CD4-positive, alpha-beta T cell (primary cell): ENCODE data around the gene INSYN2B. TPM values are rescaled to one million over a fixed set of nuclear protein-coding genes. Genes with fewer than 3 reads are reported as not detected.

Source experiments
- ATAC-seq: fragments of 200-7000 bp; cut with Tn5 transposase; one replicate; pipeline ENCODE4 v1.10.0; 2022; ENCODE audit warnings: mild to moderate bottlenecking; ENCODE audit not compliant: poor library complexity
- CTCF ChIA-PET: fragments of 350-600 bp; sonication (Branson Sonifier 250); formaldehyde crosslinking; loops from one replicate; lab custom pipeline; 2021; ENCODE audit warnings: antibody characterized with exemption, inconsistent platforms; lab: Charles Lee
- POLR2A ChIA-PET: fragments of 350-600 bp; sonication (Branson Sonifier 250); formaldehyde crosslinking; loops from one replicate; lab custom pipeline; 2021; ENCODE audit warnings: antibody characterized with exemption, inconsistent platforms; lab: Charles Lee
- DNase-seq, 14 experiments: peaks; one replicate each; pipeline ENCODE4 v3.0.0-alpha.2; 2013 to 2020; ENCODE audit warnings: mixed read lengths in 2 of 14
- H3K27ac ChIP-seq, 2 donors: one replicate each; pipeline versions ENCODE4 v1.5.1 to v1.7.0; 2013; ENCODE audit warnings: low read length in 2 of 2, low read depth in 1 of 2, mild to moderate bottlenecking in 1 of 2
- H3K27me3 ChIP-seq, 2 experiments: 1 replicate in 1 of 2; 2 replicates in 1 of 2; pipeline versions ENCODE4 v1.6.1 to v1.7.0; 2013; ENCODE audit warnings: low read length in 2 of 2, control low read depth in 1 of 2, mild to moderate bottlenecking in 1 of 2, moderate library complexity in 1 of 2; ENCODE audit not compliant: insufficient read depth in 2 of 2, control insufficient read depth in 1 of 2
- H3K36me3 ChIP-seq: one replicate; pipeline ENCODE4 v1.6.1; 2013; ENCODE audit warnings: low read length, control low read depth; ENCODE audit not compliant: insufficient read depth
- H3K4me1 ChIP-seq: one replicate; pipeline ENCODE4 v1.6.1; 2013; ENCODE audit warnings: low read length, control low read depth; ENCODE audit not compliant: insufficient read depth
- H3K4me3 ChIP-seq: one replicate; pipeline ENCODE4 v1.5.1; 2013; ENCODE audit warnings: mild to moderate bottlenecking, low read length, moderate library complexity
- H3K9me3 ChIP-seq, 2 experiments: 1 replicate in 1 of 2; 2 replicates in 1 of 2; pipeline versions ENCODE4 v1.6.1 to v1.7.0; 2013; ENCODE audit warnings: low read length in 2 of 2, mild to moderate bottlenecking in 2 of 2, control low read depth in 1 of 2, moderate library complexity in 1 of 2; ENCODE audit not compliant: control insufficient read depth in 1 of 2, insufficient read depth in 1 of 2
- H3K27ac Mint-ChIP-seq: one replicate; pipeline ENCODE4 v1.8.0; 2020; ENCODE audit warnings: mixed read lengths
- H3K27me3 Mint-ChIP-seq: one replicate; pipeline ENCODE4 v1.8.0; 2021; ENCODE audit warnings: mixed read lengths
- H3K36me3 Mint-ChIP-seq: one replicate; pipeline ENCODE4 v1.8.0; 2021; ENCODE audit warnings: low read depth, mixed read lengths
- H3K4me1 Mint-ChIP-seq: one replicate; pipeline ENCODE4 v1.8.0; 2021; ENCODE audit warnings: low read depth, mixed read lengths
- H3K4me3 Mint-ChIP-seq: one replicate; pipeline ENCODE4 v1.8.0; 2020; ENCODE audit warnings: mild to moderate bottlenecking, mixed read lengths
- H3K9me3 Mint-ChIP-seq: one replicate; pipeline ENCODE4 v1.8.0; 2020; ENCODE audit warnings: mixed read lengths
- intact Hi-C, 2 experiments: fragments of 100-400 bp; cut with DNase I in 1 of 2; cut with micrococcal nuclease in 1 of 2; formaldehyde crosslinking; loops; one replicate each; pipeline versions ENCODE4 v1.15.1 to v1.9.0; 2023 to 2025; cut with DNase I, micrococcal nuclease
- total RNA-seq, 174 experiments: library from RNA in 2 of 174; stranded (reverse) in 2 of 174; gene quantifications; one replicate each; pipeline ENCODE4 v1.2.3 and lab custom pipeline; 2021 to 2026
- TF ChIP-seq, protein P1 (sequence below): fragments of 200-600 bp; IDR thresholded peaks from one replicate; pipeline ENCODE4 v1.8.0; 2022; ENCODE audit warnings: antibody characterized with exemption, mild to moderate bottlenecking

Gene INSYN2B
- total RNA-seq, 2 experiments from 2014 or later: not detected

DNA sequence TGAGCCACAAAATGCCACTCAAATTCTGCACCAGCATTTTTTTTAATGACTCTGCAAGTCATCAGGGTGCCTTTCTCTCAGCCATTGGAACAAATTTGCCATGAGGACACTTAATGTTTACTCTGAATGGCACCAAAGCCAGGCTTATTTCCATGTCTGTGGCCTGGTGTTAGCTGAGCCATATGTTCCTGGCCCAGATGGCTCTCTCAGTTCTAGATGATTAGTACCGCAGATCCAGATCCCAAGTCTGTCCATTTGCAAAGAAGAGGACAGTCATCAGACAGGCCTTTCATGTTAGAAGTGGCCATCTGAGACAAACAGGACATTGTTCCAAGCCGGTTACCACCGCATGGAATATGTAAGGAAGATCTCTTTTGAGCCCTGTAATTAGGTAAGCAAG, 70.3 kb downstream of the INSYN2B start:
- POLR2A ChIA-PET: interaction anchor here (1.2 kb wide), 1 partner anchor 19 kb away, joined by 3 read pairs; no protein-coding TSS in a partner anchor
- H3K36me3 Mint-ChIP-seq: peaks cover 40% of the 10 kb centered on the region
- no peak overlapping the region for H3K27ac Mint-ChIP-seq

GRCh38 chr5:169908864-169909263, 71.4 kb downstream of the INSYN2B start:
- Histone ChIP-seq H3K4me3 (no peak overlapping the region), H3K36me3 (peaks cover 7% of the 10 kb centered on the region), H3K9me3 (no peaks in the 10 kb centered on the region), H3K27ac (no peak overlapping the region), H3K27me3 (no peaks in the 10 kb centered on the region), H3K4me1 (no peaks in the 10 kb centered on the region)
- H3K4me3 Mint-ChIP-seq: no peak overlapping the region
- no peak for ATAC-seq
- POLR2A ChIA-PET: no interaction called here
- intact Hi-C loops: no loop called here
- H3K27ac Mint-ChIP-seq: no peak overlapping the region
- no peaks in the 10 kb centered on the region for H3K9me3 Mint-ChIP-seq
- TF ChIP-seq, protein P1, sequence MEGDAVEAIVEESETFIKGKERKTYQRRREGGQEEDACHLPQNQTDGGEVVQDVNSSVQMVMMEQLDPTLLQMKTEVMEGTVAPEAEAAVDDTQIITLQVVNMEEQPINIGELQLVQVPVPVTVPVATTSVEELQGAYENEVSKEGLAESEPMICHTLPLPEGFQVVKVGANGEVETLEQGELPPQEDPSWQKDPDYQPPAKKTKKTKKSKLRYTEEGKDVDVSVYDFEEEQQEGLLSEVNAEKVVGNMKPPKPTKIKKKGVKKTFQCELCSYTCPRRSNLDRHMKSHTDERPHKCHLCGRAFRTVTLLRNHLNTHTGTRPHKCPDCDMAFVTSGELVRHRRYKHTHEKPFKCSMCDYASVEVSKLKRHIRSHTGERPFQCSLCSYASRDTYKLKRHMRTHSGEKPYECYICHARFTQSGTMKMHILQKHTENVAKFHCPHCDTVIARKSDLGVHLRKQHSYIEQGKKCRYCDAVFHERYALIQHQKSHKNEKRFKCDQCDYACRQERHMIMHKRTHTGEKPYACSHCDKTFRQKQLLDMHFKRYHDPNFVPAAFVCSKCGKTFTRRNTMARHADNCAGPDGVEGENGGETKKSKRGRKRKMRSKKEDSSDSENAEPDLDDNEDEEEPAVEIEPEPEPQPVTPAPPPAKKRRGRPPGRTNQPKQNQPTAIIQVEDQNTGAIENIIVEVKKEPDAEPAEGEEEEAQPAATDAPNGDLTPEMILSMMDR: no peak
- H3K27me3 Mint-ChIP-seq: no peaks in the 10 kb centered on the region
- DNase-seq: no peak
- peaks cover 29% of the 10 kb centered on the region for H3K36me3 Mint-ChIP-seq
- CTCF ChIA-PET: no interaction called here
- peaks cover 12% of the 10 kb centered on the region for H3K4me1 Mint-ChIP-seq

More for the DNA sequence above, 70.3 kb downstream of the INSYN2B start:
- H3K4me3 Mint-ChIP-seq: no peak overlapping the region
- H3K27me3 ChIP-seq: no peaks in the 10 kb centered on the region
- no peak for DNase-seq
- H3K4me3 ChIP-seq: no peak overlapping the region
- H3K4me1 Mint-ChIP-seq: peaks cover 16% of the 10 kb centered on the region
- no peak for ATAC-seq
- TF ChIP-seq, protein P1: no peak
- intact Hi-C loops: no loop called here
- no peaks in the 10 kb centered on the region for H3K4me1 ChIP-seq
- no peaks in the 10 kb centered on the region for H3K27me3 Mint-ChIP-seq
- CTCF ChIA-PET: no interaction called here
- H3K36me3 ChIP-seq: peaks cover 7% of the 10 kb centered on the region
- H3K9me3 ChIP-seq: no peaks in the 10 kb centered on the region
- H3K9me3 Mint-ChIP-seq: no peaks in the 10 kb centered on the region
- H3K27ac ChIP-seq: no peak overlapping the region

DNA sequence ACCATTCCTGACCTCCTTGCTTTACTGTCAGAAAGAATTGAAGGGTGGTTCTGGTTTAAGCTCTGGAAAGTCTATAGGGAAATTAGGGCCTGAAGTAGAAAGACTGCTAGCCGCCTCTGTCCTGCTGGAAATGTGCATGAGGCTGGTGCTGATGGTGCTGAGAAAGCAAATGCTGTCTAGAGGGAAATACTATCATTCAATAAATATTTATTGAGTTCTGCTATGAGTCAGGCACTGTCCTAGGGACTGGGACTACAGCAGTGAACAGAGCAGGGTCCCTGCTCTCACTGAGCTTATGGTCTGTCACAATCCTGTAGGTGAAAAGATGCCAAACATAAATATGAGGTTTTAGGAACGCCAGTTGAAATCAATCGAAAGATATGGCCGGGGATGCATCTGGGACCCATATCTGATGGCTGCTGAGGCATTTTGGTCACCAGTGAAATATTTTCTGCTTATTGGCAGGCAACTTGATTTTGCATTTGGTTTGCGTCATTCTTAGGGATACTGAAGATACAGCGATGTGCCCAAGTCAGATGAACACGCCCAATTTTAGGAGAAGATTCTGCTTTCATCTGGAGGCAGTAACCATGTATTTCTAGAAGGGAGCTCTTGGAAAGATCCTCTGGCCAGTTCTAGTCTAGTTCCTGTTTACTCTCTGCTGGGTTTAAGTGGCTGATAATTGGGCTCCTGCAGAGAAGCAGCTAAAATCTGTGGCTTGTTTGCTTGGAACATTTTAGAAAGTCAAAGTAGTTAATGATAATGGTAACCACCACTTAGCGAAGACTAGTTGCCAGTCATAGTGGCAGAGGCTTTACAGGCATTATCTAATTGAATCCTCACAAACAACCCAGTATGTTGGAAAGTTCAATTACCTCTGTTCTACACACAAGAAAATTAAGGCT, 73.3 kb downstream of the INSYN2B start:
- no peak overlapping the region for H3K27ac Mint-ChIP-seq
- H3K36me3 Mint-ChIP-seq: peaks cover 31% of the 10 kb centered on the region
- no peaks in the 10 kb centered on the region for H3K9me3 ChIP-seq
- no peak overlapping the region for H3K4me3 ChIP-seq
- DNase-seq: no peak
- peaks cover 7% of the 10 kb centered on the region for H3K36me3 ChIP-seq
- H3K9me3 Mint-ChIP-seq: no peaks in the 10 kb centered on the region
- TF ChIP-seq, protein P1: no peak
- CTCF ChIA-PET: no interaction called here
- H3K4me3 Mint-ChIP-seq: no peak overlapping the region
- no peak overlapping the region for H3K27ac ChIP-seq
- no peaks in the 10 kb centered on the region for H3K27me3 Mint-ChIP-seq
- peaks cover 12% of the 10 kb centered on the region for H3K4me1 Mint-ChIP-seq
- no peak for ATAC-seq
- intact Hi-C loops: no loop called here
- H3K27me3 ChIP-seq: no peaks in the 10 kb centered on the region
- no peaks in the 10 kb centered on the region for H3K4me1 ChIP-seq
- POLR2A ChIA-PET: no interaction called here
